Thyroid gland (tissue), 4 donors: ENCODE measurements around the gene ZC3H7A.

Source experiments
- CTCF ChIP-seq, 6 experiments: fragments of 200-600 bp in 3 of 6; fragments of 450-650 bp in 3 of 6; sonication (generic) in 3 of 6; IDR thresholded peaks; one replicate each; pipeline ENCODE4 v1.5.1; 2016 to 2019; ENCODE audit warnings: antibody characterized with exemption in 6 of 6, mild to moderate bottlenecking in 2 of 6, inconsistent platforms in 1 of 6, moderate library complexity in 1 of 6
- POLR2A ChIP-seq, 2 donors: fragments of 450-650 bp; IDR thresholded peaks; one replicate each; pipeline ENCODE4 v1.6.1; 2017; ENCODE audit warnings: antibody characterized with exemption in 2 of 2, mild to moderate bottlenecking in 2 of 2, moderate library complexity in 1 of 2

DNA sequence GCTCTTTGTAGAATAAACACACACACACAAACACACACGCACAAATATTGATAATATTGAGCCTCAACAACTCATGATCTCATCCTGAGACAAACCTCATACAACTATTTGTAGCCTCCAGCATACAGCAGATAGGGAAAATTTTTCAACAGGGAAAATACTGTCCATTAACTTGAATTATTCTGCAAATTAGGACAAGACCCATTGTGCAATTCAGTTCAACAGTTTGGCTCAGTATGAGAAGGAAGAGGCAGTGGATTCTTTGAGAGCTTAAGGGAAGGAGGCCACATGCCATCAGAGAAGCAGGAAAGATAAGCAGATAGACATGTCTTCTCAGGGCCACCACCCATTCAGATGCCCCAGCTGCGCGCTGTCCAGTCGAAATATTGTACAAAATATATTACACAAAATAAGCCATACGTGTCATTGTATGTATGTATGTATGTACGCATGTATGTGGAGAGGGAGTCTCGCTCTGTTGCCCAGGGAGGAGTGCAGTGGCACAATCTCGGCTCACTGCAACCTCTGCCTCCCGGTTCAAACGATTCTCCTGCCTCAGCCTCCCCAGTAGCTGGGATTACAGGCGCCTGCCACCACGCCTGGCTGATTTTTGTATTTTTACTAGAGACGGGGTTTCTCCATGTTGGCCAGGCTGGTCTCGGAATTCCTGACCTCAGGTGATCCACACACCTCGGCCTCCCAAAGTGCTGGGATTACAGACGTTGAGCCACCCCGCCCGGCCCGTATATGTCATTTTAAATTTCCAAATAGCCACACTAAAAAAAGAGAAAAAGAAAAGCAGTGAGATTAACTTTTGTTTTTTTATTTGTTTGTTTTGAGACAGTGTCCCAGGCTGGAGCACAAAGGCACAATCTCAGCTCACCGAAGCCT, 1.8 kb downstream of the ZC3H7A start:
- TF ChIP-seq POLR2A (IDR thresholded peaks at IDR 0.05): no peak
- TF ChIP-seq CTCF (IDR thresholded peaks at IDR 0.05): no peak
